ENCODE data around the gene CCNC.

Gene CCNC

DNA sequence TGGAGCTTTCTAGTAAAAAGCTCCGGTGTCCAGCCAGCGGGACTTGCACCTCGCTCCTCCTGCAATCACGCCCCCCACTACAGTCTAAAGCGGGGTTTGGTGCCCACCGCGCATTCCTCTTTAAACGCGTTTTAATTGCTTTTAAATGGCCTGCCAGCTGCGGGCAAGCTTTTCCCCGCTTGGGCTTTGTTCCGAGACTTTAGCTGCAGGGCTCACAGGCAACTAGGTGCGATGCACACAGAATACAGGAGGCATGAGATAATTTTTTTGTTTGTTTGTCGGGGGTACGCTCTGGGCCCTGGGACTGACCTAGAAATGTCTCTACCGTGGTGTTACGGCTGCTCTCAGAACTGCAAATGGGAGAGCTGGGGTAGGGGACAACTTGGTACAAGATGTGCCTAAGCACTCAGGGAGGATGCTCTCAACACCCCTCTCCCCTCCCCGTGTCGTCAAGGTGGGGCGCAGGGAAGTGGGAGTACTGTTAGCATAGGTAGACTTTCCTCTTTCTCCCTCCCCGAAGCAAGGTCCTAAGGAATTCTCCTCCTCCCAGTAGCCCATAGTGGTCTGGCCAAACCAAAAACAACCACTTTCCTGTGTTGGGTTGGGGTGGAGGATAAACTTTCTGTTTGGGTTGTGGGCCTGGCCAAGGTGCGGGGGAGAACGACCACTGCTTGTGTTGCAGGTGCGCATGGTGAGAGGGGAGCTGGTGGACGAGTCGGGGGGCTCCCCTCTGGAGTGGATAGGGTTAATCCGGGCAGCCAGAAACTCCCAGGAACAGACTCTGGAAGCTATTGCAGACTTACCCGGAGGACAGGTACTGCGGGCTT is 39.8 kb upstream of the CCNC start:
- no peak overlapping the region for H3K9ac ChIP-seq (ENCODE audit: low read depth, low read length, poor library complexity, severe bottlenecking)
- H3K4me1 ChIP-seq (ENCODE audit: insufficient read depth, low read length, poor library complexity, severe bottlenecking), result no peaks in the 10 kb centered on the region
- H3K9me2 ChIP-seq (replicated peaks; ENCODE audit: low read depth, low read length), result no peaks in the 10 kb centered on the region
- H3K4me3 ChIP-seq (ENCODE audit: low read length, poor library complexity, severe bottlenecking), result no peak overlapping the region
- H3K36me3 ChIP-seq (ENCODE audit: insufficient read depth, low read length), result no peaks in the 10 kb centered on the region
- no peak overlapping the region for H2AFZ ChIP-seq (ENCODE audit: low read length)
- no peaks in the 10 kb centered on the region for H4K20me1 ChIP-seq (ENCODE audit: insufficient read depth, low read length, poor library complexity, severe bottlenecking)
- no peaks in the 10 kb centered on the region for H3K9me3 ChIP-seq (ENCODE audit: insufficient read depth, low read depth, low read length)
- no peaks in the 10 kb centered on the region for H3K27me3 ChIP-seq (ENCODE audit: insufficient read depth, low read length, poor library complexity, severe bottlenecking)
- no peaks in the 10 kb centered on the region for H3K79me2 ChIP-seq (ENCODE audit: insufficient read depth, low read length)
- TF ChIP-seq, protein P1, sequence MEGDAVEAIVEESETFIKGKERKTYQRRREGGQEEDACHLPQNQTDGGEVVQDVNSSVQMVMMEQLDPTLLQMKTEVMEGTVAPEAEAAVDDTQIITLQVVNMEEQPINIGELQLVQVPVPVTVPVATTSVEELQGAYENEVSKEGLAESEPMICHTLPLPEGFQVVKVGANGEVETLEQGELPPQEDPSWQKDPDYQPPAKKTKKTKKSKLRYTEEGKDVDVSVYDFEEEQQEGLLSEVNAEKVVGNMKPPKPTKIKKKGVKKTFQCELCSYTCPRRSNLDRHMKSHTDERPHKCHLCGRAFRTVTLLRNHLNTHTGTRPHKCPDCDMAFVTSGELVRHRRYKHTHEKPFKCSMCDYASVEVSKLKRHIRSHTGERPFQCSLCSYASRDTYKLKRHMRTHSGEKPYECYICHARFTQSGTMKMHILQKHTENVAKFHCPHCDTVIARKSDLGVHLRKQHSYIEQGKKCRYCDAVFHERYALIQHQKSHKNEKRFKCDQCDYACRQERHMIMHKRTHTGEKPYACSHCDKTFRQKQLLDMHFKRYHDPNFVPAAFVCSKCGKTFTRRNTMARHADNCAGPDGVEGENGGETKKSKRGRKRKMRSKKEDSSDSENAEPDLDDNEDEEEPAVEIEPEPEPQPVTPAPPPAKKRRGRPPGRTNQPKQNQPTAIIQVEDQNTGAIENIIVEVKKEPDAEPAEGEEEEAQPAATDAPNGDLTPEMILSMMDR (conservative IDR thresholded peaks at IDR 0.05; ENCODE audit: low read length), result no peak
- no peak for TF ChIP-seq EZH2phosphoT487 (IDR thresholded peaks at IDR 0.05; ENCODE audit: borderline replicate concordance)
- H3F3A ChIP-seq (ENCODE audit: low read depth), result no peaks in the 10 kb centered on the region
- no peak overlapping the region for H3K4me2 ChIP-seq (ENCODE audit: low read depth, low read length, poor library complexity, severe bottlenecking)

DNA sequence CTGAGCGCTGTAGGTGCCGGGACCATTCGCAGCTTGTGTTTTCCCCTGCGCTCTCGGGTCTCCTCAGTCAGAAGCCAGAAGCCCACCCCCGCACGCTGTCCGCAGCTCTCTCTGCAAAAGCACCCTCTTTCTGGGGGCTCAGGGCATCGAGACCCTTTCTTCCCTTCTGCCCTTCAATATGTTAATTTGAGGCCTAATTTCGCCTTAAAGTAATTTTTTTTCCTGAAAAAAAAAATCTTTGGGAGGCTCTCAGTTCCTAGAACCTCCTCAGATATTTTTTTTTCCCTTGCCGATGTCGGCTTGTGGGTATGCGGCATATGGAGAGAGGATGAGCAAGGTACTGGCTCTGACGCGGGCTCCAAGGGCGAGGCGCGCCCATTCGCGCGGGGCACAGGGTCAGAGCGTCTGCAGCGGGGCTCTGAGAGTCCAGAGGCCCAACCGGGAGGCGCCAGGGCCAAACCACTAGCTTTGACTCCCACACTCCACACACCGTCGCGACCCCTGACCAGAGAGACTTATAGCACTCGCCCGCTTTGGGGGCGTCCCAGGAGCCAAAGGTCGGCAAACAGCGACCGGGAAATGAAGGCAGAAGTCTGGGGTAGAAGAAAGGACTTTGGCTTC is 39.1 kb upstream of the CCNC start:
- H3K36me3 ChIP-seq (ENCODE audit: insufficient read depth, low read length), result no peaks in the 10 kb centered on the region
- no peak for TF ChIP-seq EZH2phosphoT487 (IDR thresholded peaks at IDR 0.05; ENCODE audit: borderline replicate concordance)
- TF ChIP-seq, protein P1 (conservative IDR thresholded peaks at IDR 0.05; ENCODE audit: low read length), result no peak
- H3K9ac ChIP-seq (ENCODE audit: low read depth, low read length, poor library complexity, severe bottlenecking), result no peak overlapping the region
- H3F3A ChIP-seq (ENCODE audit: low read depth), result no peaks in the 10 kb centered on the region
- no peaks in the 10 kb centered on the region for H3K79me2 ChIP-seq (ENCODE audit: insufficient read depth, low read length)
- no peaks in the 10 kb centered on the region for H3K4me1 ChIP-seq (ENCODE audit: insufficient read depth, low read length, poor library complexity, severe bottlenecking)
- H4K20me1 ChIP-seq (ENCODE audit: insufficient read depth, low read length, poor library complexity, severe bottlenecking), result no peaks in the 10 kb centered on the region
- H2AFZ ChIP-seq (ENCODE audit: low read length), result no peak overlapping the region
- no peak overlapping the region for H3K4me3 ChIP-seq (ENCODE audit: low read length, poor library complexity, severe bottlenecking)
- no peaks in the 10 kb centered on the region for H3K27me3 ChIP-seq (ENCODE audit: insufficient read depth, low read length, poor library complexity, severe bottlenecking)
- no peaks in the 10 kb centered on the region for H3K9me3 ChIP-seq (ENCODE audit: insufficient read depth, low read depth, low read length)
- H3K9me2 ChIP-seq (replicated peaks; ENCODE audit: low read depth, low read length), result no peaks in the 10 kb centered on the region
- no peak overlapping the region for H3K4me2 ChIP-seq (ENCODE audit: low read depth, low read length, poor library complexity, severe bottlenecking)

DNA sequence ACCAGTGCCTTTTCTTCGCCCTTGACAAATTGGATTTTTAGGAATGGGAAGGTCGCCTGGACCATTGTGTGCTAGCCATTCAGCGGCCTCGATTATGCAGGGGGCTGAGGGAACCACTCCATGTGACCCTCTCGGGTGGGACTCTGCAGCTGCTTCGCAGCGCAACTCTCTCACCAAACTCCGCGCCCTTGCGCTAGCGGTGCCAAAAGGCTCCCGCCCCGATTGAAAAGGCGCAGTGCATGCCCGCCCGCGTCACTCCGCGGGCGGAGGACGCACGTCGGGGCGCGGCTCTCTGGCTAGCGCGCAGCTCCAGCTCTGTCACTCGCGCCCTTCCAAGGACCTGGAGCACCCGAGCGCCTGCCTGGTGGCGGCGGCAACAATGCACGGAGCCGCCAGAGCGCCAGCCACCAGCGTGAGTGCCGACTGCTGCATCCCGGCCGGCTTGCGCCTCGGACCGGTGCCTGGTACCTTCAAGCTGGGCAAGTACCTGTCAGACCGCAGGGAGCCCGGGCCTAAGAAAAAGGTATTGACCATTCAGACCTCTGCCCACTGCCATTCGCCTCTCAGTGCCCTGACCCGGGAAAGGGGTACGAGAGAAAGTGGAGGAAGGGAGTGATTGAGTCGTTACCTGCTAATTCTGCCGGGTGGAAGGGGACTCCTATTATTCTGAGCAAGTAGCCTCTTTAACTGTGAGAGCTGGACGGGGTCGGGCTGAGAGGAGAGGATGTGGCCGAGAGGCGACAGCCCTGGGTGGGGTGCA is 38.4 kb upstream of the CCNC start, which contains the start of gene PRDM13:
TSS of gene PRDM13 (plus strand) at position 178 of the 760 bp plus-strand sequence. CDS start at position 380, 202 bp downstream.
- Histone ChIP-seq H3K79me2 (ENCODE audit: insufficient read depth, low read length) (no peaks in the 10 kb centered on the region), H3K9me3 (ENCODE audit: insufficient read depth, low read depth, low read length) (no peaks in the 10 kb centered on the region), H3K36me3 (ENCODE audit: insufficient read depth, low read length) (no peaks in the 10 kb centered on the region), H3F3A (ENCODE audit: low read depth) (no peaks in the 10 kb centered on the region), H2AFZ (ENCODE audit: low read length) (no peak within 1 kb of the TSS), H3K27me3 (ENCODE audit: insufficient read depth, low read length, poor library complexity, severe bottlenecking) (no peaks in the 10 kb centered on the region), H3K4me2 (ENCODE audit: low read depth, low read length, poor library complexity, severe bottlenecking) (no peak within 1 kb of the TSS), H3K9ac (ENCODE audit: low read depth, low read length, poor library complexity, severe bottlenecking) (no peak within 1 kb of the TSS), H3K4me1 (ENCODE audit: insufficient read depth, low read length, poor library complexity, severe bottlenecking) (no peaks in the 10 kb centered on the region), H3K4me3 (ENCODE audit: low read length, poor library complexity, severe bottlenecking) (no peak within 1 kb of the TSS), H4K20me1 (ENCODE audit: insufficient read depth, low read length, poor library complexity, severe bottlenecking) (no peaks in the 10 kb centered on the region), H3K9me2 (replicated peaks; ENCODE audit: low read depth, low read length) (no peaks in the 10 kb centered on the region)
- no peak for TF ChIP-seq EZH2phosphoT487 (IDR thresholded peaks at IDR 0.05; ENCODE audit: borderline replicate concordance)
- TF ChIP-seq, protein P1 (conservative IDR thresholded peaks at IDR 0.05; ENCODE audit: low read length), result no peak

Measured in Loucy (cell line).